Mesendoderm (in vitro differentiated cells): ENCODE measurements around the gene SCD5.

Experiments
- DNase-seq: peaks from one replicate; pipeline ENCODE4 v3.0.0; 2013
- H2AK5ac ChIP-seq: 2 replicates; pipeline ENCODE4 v1.6.1; 2013; ENCODE audit warnings: low read length, inconsistent platforms
- H2BK120ac ChIP-seq: 2 replicates; pipeline ENCODE4 v1.6.1; 2013; ENCODE audit warnings: low read depth, mild to moderate bottlenecking, low read length, moderate library complexity, mixed read lengths
- H2BK15ac ChIP-seq: replicated peaks from 2 replicates; pipeline ENCODE4 v1.6.1; 2013; ENCODE audit warnings: low read depth, mild to moderate bottlenecking, moderate library complexity
- H2BK5ac ChIP-seq: 2 replicates; pipeline ENCODE4 v1.6.1; 2013; ENCODE audit warnings: low read length, inconsistent platforms
- H3K18ac ChIP-seq: 2 replicates; pipeline ENCODE4 v1.6.1; 2013; ENCODE audit warnings: mild to moderate bottlenecking, low read length, mixed read lengths
- H3K23ac ChIP-seq: one replicate; pipeline ENCODE4 v1.6.1; 2013; ENCODE audit warnings: low read length
- H3K27ac ChIP-seq: 2 replicates; pipeline ENCODE4 v1.5.1; 2013; ENCODE audit warnings: low read depth, mild to moderate bottlenecking, inconsistent platforms, low read length, moderate library complexity
- H3K27me3 ChIP-seq: 2 replicates; pipeline ENCODE4 v1.6.1; 2013; ENCODE audit warnings: low read length, control low read depth, mild to moderate bottlenecking, inconsistent platforms; ENCODE audit not compliant: insufficient read depth, poor library complexity
- H3K36me3 ChIP-seq: 2 replicates; pipeline ENCODE4 v1.6.1; 2013; ENCODE audit warnings: low read length, inconsistent platforms; ENCODE audit not compliant: control insufficient read depth, insufficient read depth
- H3K4ac ChIP-seq: one replicate; pipeline ENCODE4 v1.6.1; 2013; ENCODE audit warnings: low read depth, mild to moderate bottlenecking, low read length, moderate library complexity
- H3K4me1 ChIP-seq: 2 replicates; pipeline ENCODE4 v1.6.1; 2013; ENCODE audit warnings: low read depth, low read length, inconsistent platforms; ENCODE audit not compliant: control insufficient read depth
- H3K4me2 ChIP-seq: 2 replicates; pipeline ENCODE4 v1.6.1; 2013; ENCODE audit warnings: low read length
- H3K4me3 ChIP-seq: 2 replicates; pipeline ENCODE4 v1.5.1; 2013; ENCODE audit warnings: mild to moderate bottlenecking, low read length
- H3K56ac ChIP-seq: one replicate; pipeline ENCODE4 v1.6.1; 2013; ENCODE audit warnings: low read length
- H3K79me1 ChIP-seq: 2 replicates; pipeline ENCODE4 v1.6.1; 2013; ENCODE audit warnings: low read length, inconsistent platforms
- H3K79me2 ChIP-seq: 2 replicates; pipeline ENCODE4 v1.6.1; 2013; ENCODE audit warnings: mild to moderate bottlenecking, low read length; ENCODE audit not compliant: control insufficient read depth, insufficient read depth
- H3K9ac ChIP-seq: 2 replicates; pipeline ENCODE4 v1.6.1; 2013; ENCODE audit warnings: low read length, inconsistent platforms
- H4K5ac ChIP-seq: one replicate; pipeline ENCODE4 v1.6.1; 2013; ENCODE audit warnings: low read length
- H4K8ac ChIP-seq: one replicate; pipeline ENCODE4 v1.6.1; 2013; ENCODE audit warnings: low read depth, mild to moderate bottlenecking, control low read depth, low read length, moderate library complexity
- WGBS: extraction: QIAGEN DNeasy Blood & Tissue Kit; methylation state at CpG from one replicate; pipeline ENCODE4 v1.1.7; 2013; ENCODE audit warnings: low lambda C conversion rate, missing lambda C conversion rate; ENCODE audit not compliant: insufficient coverage; ENCODE audit errors: extremely low coverage; 5-methylcytosine and 5-hydroxymethylcytosine counted together

The SCD5 gene

DNA sequence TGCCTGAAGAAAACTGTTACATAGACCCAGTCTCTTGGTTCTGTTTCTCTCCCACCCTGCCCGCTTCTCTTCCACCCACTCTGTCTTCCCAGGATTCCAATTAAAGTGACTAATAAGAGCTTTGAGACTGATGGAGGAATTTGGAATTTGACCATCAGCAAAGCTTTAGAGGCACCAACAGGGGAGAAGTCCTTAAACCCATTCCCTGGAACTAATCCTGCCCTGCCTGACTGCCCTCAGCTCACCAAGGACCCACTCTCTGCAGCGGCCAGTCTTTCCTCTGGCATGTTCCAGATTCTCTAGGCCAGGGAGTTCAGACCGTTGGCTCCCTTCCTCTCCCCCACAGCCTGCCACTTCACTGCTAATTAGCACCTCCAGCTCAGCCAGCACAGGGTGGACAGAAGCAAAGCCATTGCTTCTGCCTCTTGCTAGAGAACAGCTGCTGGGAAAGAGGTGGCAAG is 23.9 kb downstream of the SCD5 start:
- H3K27me3 ChIP-seq, result no peaks in the 10 kb centered on the region
- WGBS, result no CpG with 5 or more reads among the region's 3 CpGs
- no peak overlapping the region for H4K5ac ChIP-seq
- H3K9ac ChIP-seq, result no peak overlapping the region
- no peak overlapping the region for H2BK15ac ChIP-seq
- H3K4me3 ChIP-seq, result no peak overlapping the region
- H2AK5ac ChIP-seq, result no peak overlapping the region
- no peaks in the 10 kb centered on the region for H3K36me3 ChIP-seq
- no peaks in the 10 kb centered on the region for H3K79me2 ChIP-seq
- peak; percentile 74 for DNase-seq
- H3K56ac ChIP-seq, result no peak overlapping the region
- no peak overlapping the region for H3K18ac ChIP-seq
- H3K4me2 ChIP-seq, result no peak overlapping the region
- H3K4me1 ChIP-seq, result peaks cover 6% of the 10 kb centered on the region
- no peaks in the 10 kb centered on the region for H3K79me1 ChIP-seq
- no peak overlapping the region for H3K4ac ChIP-seq
- H2BK120ac ChIP-seq, result no peak overlapping the region
- no peak overlapping the region for H4K8ac ChIP-seq
- no peak overlapping the region for H3K27ac ChIP-seq
- no peak overlapping the region for H2BK5ac ChIP-seq
- no peak overlapping the region for H3K23ac ChIP-seq

- Histone ChIP-seq H3K4ac (no peak overlapping the region), H2BK120ac (no peak overlapping the region), H2AK5ac (no peak overlapping the region), H4K8ac (no peak overlapping the region), H3K79me1 (no peaks in the 10 kb centered on the region), H3K27me3 (no peaks in the 10 kb centered on the region), H3K4me1 (peaks cover 6% of the 10 kb centered on the region), H3K18ac (no peak overlapping the region), H3K4me2 (no peak overlapping the region), H3K79me2 (no peaks in the 10 kb centered on the region), H4K5ac (no peak overlapping the region), H3K4me3 (no peak overlapping the region), H3K56ac (no peak overlapping the region), H3K36me3 (no peaks in the 10 kb centered on the region), H3K23ac (no peak overlapping the region), H3K27ac (no peak overlapping the region), H3K9ac (no peak overlapping the region), H2BK15ac (no peak overlapping the region), H2BK5ac (no peak overlapping the region)
- no CpG with 5 or more reads among the region's 4 CpGs for WGBS
- DNase-seq, result no peak
Measured at GRCh38 chr4:82773057-82773456, 25.5 kb downstream of the SCD5 start.

GRCh38 chr4:82770607-82771006 is 28.0 kb downstream of the SCD5 start:
- no peaks in the 10 kb centered on the region for H3K79me1 ChIP-seq
- no peak overlapping the region for H3K9ac ChIP-seq
- no peak overlapping the region for H3K4me2 ChIP-seq
- no peak overlapping the region for H4K8ac ChIP-seq
- H3K4me1 ChIP-seq, result peaks cover 6% of the 10 kb centered on the region
- H2BK15ac ChIP-seq, result no peak overlapping the region
- H3K36me3 ChIP-seq, result no peaks in the 10 kb centered on the region
- DNase-seq, result no peak
- no peak overlapping the region for H3K27ac ChIP-seq
- no peak overlapping the region for H2BK120ac ChIP-seq
- no peak overlapping the region for H2BK5ac ChIP-seq
- H2AK5ac ChIP-seq, result no peak overlapping the region
- H3K4me3 ChIP-seq, result no peak overlapping the region
- no peak overlapping the region for H3K4ac ChIP-seq
- H3K23ac ChIP-seq, result no peak overlapping the region
- no CpG with 5 or more reads among the region's 3 CpGs for WGBS
- no peak overlapping the region for H4K5ac ChIP-seq
- no peak overlapping the region for H3K56ac ChIP-seq
- no peaks in the 10 kb centered on the region for H3K79me2 ChIP-seq
- H3K27me3 ChIP-seq, result no peaks in the 10 kb centered on the region
- H3K18ac ChIP-seq, result no peak overlapping the region

GRCh38 chr4:82765134-82765533 is 33.5 kb downstream of the SCD5 start:
- Histone ChIP-seq H3K79me2 (no peaks in the 10 kb centered on the region), H3K4me2 (no peak overlapping the region), H3K18ac (no peak overlapping the region), H2AK5ac (no peak overlapping the region), H3K36me3 (no peaks in the 10 kb centered on the region), H3K4me1 (no peaks in the 10 kb centered on the region), H3K9ac (no peak overlapping the region), H3K79me1 (no peaks in the 10 kb centered on the region), H3K4me3 (no peak overlapping the region), H3K4ac (no peak overlapping the region), H3K27ac (no peak overlapping the region), H2BK15ac (no peak overlapping the region), H2BK5ac (no peak overlapping the region), H4K8ac (no peak overlapping the region), H3K23ac (no peak overlapping the region), H4K5ac (no peak overlapping the region), H3K56ac (no peak overlapping the region), H2BK120ac (no peak overlapping the region), H3K27me3 (no peaks in the 10 kb centered on the region)
- no peak for DNase-seq

- H2BK5ac ChIP-seq, result no peak overlapping the region
- no peak overlapping the region for H3K56ac ChIP-seq
- H2AK5ac ChIP-seq, result no peak overlapping the region
- H3K36me3 ChIP-seq, result no peaks in the 10 kb centered on the region
- no peak overlapping the region for H3K4ac ChIP-seq
- no peak for DNase-seq
- H3K27ac ChIP-seq, result no peak overlapping the region
- no peaks in the 10 kb centered on the region for H3K79me2 ChIP-seq
- H3K4me1 ChIP-seq, result no peaks in the 10 kb centered on the region
- H4K8ac ChIP-seq, result no peak overlapping the region
- no CpG with 5 or more reads among the region's 3 CpGs for WGBS
- H3K9ac ChIP-seq, result no peak overlapping the region
- no peak overlapping the region for H4K5ac ChIP-seq
- H3K18ac ChIP-seq, result no peak overlapping the region
- H3K4me3 ChIP-seq, result no peak overlapping the region
- no peak overlapping the region for H3K23ac ChIP-seq
- no peaks in the 10 kb centered on the region for H3K79me1 ChIP-seq
- H2BK15ac ChIP-seq, result no peak overlapping the region
- no peak overlapping the region for H2BK120ac ChIP-seq
- no peak overlapping the region for H3K4me2 ChIP-seq
- H3K27me3 ChIP-seq, result no peaks in the 10 kb centered on the region
Measured at GRCh38 chr4:82761229-82761628, 37.4 kb downstream of the SCD5 start.
